Esophagus squamous epithelium (tissue), 4 donors: Measurements from ENCODE around the gene BIRC7.

Experiments used
- CTCF ChIP-seq, 6 experiments: fragments of 450-650 bp in 4 of 6; fragments of 200-600 bp in 2 of 6; sonication (generic) in 2 of 6; IDR thresholded peaks; one replicate each; pipeline ENCODE4 v1.5.1; 2016 to 2019; ENCODE audit warnings: antibody characterized with exemption in 6 of 6, mild to moderate bottlenecking in 4 of 6, moderate library complexity in 4 of 6
- POLR2A ChIP-seq, 4 donors: fragments of 450-650 bp; IDR thresholded peaks; one replicate each; pipeline ENCODE4 v1.6.1; 2017; ENCODE audit warnings: antibody characterized with exemption in 4 of 4, mild to moderate bottlenecking in 4 of 4, moderate library complexity in 3 of 4

- TF ChIP-seq CTCF (IDR thresholded peaks at IDR 0.05) (no peak), POLR2A (IDR thresholded peaks at IDR 0.05) (no peak)
Measured at GRCh38 chr20:63248835-63249591, 13.3 kb downstream of the BIRC7 start.
